Breast epithelium (tissue), 4 donors: ENCODE results near the gene MSH5. TPM values are rescaled to one million over a fixed set of nuclear protein-coding genes. Genes with fewer than 3 reads are reported as not detected.
A peak's percentile ranks its signal among the peaks of the same experiment; 100 is the strongest.

Source experiments
- DNase-seq, 2 donors: peaks; one replicate each; pipeline ENCODE4 v3.0.0-alpha.2; 2019; ENCODE audit warnings: low spot score in 2 of 2
- H3K27ac ChIP-seq, 2 donors: fragments of 200-600 bp; sonication (generic) in 1 of 2; one replicate each; pipeline ENCODE4 v1.5.1; 2016 to 2019; ENCODE audit warnings: mild to moderate bottlenecking in 1 of 2
- H3K27me3 ChIP-seq, 2 donors: fragments of 200-600 bp; sonication (generic) in 1 of 2; one replicate each; pipeline versions ENCODE4 v1.5.1 to v1.6.0; 2017 to 2019; ENCODE audit warnings: control low read depth in 1 of 2, mild to moderate bottlenecking in 1 of 2
- H3K36me3 ChIP-seq: fragments of 200-600 bp; one replicate; pipeline ENCODE4 v1.5.1; 2019
- H3K4me1 ChIP-seq, 2 donors: fragments of 200-600 bp; sonication (generic); one replicate each; pipeline ENCODE4 v1.5.1; 2016 to 2019; ENCODE audit warnings: control low read depth in 1 of 2
- H3K4me3 ChIP-seq, 3 donors: fragments of 200-600 bp; sonication (generic); 1 replicate in 2 of 3; 2 replicates in 1 of 3; pipeline ENCODE4 v1.5.1; 2016 to 2019; ENCODE audit warnings: mild to moderate bottlenecking in 3 of 3, moderate library complexity in 2 of 3
- H3K9me3 ChIP-seq, 2 donors: fragments of 200-600 bp; sonication (generic) in 1 of 2; one replicate each; pipeline ENCODE4 v1.5.1; 2016 to 2019; ENCODE audit warnings: control low read depth in 1 of 2
- POLR2A ChIP-seq: fragments of 450-650 bp; IDR thresholded peaks from one replicate; pipeline ENCODE4 v1.6.1; 2016; ENCODE audit warnings: antibody characterized with exemption, mild to moderate bottlenecking, moderate library complexity
- POLR2AphosphoS5 ChIP-seq, 3 donors: sonication (generic); formaldehyde crosslinking; IDR thresholded peaks; one replicate each; pipeline ENCODE4 v1.6.1; 2017; ENCODE audit warnings: antibody characterized with exemption in 3 of 3
- intact Hi-C: fragments of 100-400 bp; cut with DNase I; formaldehyde crosslinking; loops from one replicate; pipeline ENCODE4 v1.15.1; 2023; ENCODE audit warnings: low total_unique reads
- total RNA-seq, 3 donors: library from RNA; depleted of rRNA; stranded (reverse); fragments of >200 nt; gene quantifications; one replicate each; pipeline ENCODE4 v1.1.0, GENCODE V29; 2016
- TF ChIP-seq, protein P1 (sequence below), 3 donors: fragments of 450-650 bp; IDR thresholded peaks; one replicate each; pipeline ENCODE4 v1.5.1; 2016 to 2017; ENCODE audit warnings: antibody characterized with exemption in 3 of 3, mild to moderate bottlenecking in 3 of 3, moderate library complexity in 3 of 3

The MSH5 gene
- total RNA-seq, 3 donors from 2014 or later = 7.9 to 13.4 (median 8.0) TPM

DNA sequence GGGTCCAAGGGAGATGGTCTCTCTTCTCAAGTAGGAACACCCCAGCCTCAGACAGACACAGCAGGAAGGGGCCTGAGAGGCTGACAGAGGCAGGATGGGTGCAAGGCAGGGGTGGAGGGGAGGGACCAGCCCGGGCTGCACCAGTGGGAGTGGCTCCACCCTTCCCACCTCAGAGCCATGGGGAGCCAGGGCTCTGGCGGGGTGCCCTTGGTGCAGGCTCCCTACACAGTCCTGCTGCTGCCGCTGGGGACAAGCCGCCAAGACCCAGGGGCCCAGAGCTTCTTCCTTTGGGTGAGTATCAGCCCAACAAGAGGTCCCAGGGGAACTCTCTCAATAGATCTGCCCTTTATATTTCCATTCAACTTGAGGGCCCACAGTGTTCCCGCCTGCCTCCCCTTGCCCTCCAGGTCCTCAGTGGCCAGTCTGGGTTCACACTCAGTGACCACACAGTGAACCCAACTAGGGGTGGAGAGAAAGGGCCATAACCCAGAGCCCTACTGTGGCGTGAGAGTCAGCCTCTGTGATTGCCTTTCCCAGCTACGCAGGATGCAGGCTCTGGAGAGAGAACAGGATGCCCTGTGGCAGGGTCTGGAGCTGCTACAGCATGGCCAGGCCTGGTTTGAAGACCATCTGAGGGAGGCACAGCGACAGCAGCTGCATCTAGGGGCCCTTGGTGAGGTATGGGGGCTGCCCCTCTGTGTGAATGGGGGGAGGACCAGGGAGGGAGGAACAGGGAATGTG is 23.2 kb downstream of the MSH5 start:
- Histone ChIP-seq H3K36me3 (no peaks in the 10 kb centered on the region), H3K27ac (peak overlapping the region; percentile 10 to 21), H3K4me3 (no peak overlapping the region), H3K27me3 (no peaks in the 10 kb centered on the region), H3K9me3 (no peaks in the 10 kb centered on the region), H3K4me1 (no peaks in the 10 kb centered on the region)
- DNase-seq = no peak
- TF ChIP-seq POLR2A (no peak), POLR2AphosphoS5 (IDR thresholded peaks at IDR 0.05) (no peak)
- TF ChIP-seq, protein P1, sequence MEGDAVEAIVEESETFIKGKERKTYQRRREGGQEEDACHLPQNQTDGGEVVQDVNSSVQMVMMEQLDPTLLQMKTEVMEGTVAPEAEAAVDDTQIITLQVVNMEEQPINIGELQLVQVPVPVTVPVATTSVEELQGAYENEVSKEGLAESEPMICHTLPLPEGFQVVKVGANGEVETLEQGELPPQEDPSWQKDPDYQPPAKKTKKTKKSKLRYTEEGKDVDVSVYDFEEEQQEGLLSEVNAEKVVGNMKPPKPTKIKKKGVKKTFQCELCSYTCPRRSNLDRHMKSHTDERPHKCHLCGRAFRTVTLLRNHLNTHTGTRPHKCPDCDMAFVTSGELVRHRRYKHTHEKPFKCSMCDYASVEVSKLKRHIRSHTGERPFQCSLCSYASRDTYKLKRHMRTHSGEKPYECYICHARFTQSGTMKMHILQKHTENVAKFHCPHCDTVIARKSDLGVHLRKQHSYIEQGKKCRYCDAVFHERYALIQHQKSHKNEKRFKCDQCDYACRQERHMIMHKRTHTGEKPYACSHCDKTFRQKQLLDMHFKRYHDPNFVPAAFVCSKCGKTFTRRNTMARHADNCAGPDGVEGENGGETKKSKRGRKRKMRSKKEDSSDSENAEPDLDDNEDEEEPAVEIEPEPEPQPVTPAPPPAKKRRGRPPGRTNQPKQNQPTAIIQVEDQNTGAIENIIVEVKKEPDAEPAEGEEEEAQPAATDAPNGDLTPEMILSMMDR (IDR thresholded peaks at IDR 0.05) = no peak
- intact Hi-C loops = loop anchor here (10.0 kb wide), 1 partner anchor 58 kb away; the partner anchor contains the start of genes ABHD16A and LY6G6F

DNA sequence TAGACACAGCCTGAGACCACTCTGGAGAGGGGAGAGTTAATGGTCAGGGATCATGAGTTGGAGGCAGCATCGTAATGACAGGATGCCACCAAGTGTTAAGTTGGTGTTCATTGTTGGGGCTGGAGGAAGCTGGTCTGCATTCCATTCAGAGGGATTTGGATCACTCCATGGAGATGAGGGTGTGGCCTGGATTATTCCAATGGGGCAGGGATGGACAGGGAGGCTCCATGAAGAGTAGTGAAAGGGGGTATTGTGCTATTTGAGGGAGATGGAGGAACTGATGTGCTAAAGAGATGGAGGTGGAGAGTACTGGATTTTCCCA is 23.8 kb downstream of the MSH5 start:
- intact Hi-C loops = loop anchor here (10.0 kb wide), 1 partner anchor 59 kb away; the partner anchor contains the start of genes ABHD16A and LY6G6F
- TF ChIP-seq, protein P1 (IDR thresholded peaks at IDR 0.05) = no peak
- TF ChIP-seq POLR2A (no peak), POLR2AphosphoS5 (IDR thresholded peaks at IDR 0.05) (no peak)
- Histone ChIP-seq H3K36me3 (no peaks in the 10 kb centered on the region), H3K27me3 (no peaks in the 10 kb centered on the region), H3K27ac (peak overlapping the region in 1 of 2 donors; percentile 10), H3K9me3 (no peaks in the 10 kb centered on the region), H3K4me1 (no peaks in the 10 kb centered on the region), H3K4me3 (no peak overlapping the region)
- no peak for DNase-seq

DNA sequence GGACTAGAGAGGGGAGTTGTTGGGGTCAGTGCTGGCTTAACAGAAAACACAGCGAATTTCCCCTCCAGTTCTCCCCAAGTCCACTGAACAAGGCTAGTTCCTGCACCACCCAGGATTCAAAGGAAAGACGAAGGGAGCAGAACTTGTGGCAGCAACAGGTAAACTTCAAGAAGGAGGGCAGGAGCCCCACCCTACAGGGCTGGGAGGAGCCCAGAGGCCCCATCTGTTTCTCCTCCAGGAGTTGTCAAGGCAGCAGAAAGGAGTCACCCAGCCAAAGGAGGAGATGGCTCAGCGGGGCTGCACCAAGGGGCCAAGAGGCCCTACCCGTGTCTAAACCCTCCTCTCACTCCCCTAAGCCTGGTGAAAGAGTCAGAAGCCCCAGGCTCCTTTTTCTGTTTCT is 24.4 kb downstream of the MSH5 start:
- DNase-seq = no peak
- no peaks in the 10 kb centered on the region for H3K4me1 ChIP-seq
- intact Hi-C loops = loop anchor here (10.0 kb wide), 1 partner anchor 59 kb away; the partner anchor contains the start of genes ABHD16A and LY6G6F
- H3K36me3 ChIP-seq = no peaks in the 10 kb centered on the region
- no peaks in the 10 kb centered on the region for H3K9me3 ChIP-seq
- no peaks in the 10 kb centered on the region for H3K27me3 ChIP-seq
- no peak overlapping the region for H3K4me3 ChIP-seq
- no peak overlapping the region for H3K27ac ChIP-seq
- TF ChIP-seq POLR2AphosphoS5 (IDR thresholded peaks at IDR 0.05) = no peak

DNA sequence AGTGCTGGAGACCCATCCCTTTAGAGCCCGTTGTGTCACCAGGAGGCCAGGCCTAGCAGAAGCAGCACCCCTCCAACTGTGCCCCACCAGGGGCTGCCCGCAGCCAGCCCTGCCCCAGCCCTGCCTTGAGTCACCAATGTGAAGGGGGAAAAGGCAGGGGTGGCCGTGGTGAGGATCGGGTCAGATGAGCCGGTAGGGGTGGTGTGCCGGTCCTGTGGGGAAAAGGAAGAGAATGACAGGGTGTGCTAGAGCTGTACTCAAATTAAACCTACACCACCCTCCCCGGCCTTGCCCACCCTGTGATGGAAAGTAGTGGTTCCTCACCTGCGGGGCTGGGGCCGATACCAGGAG is 25.7 kb downstream of the MSH5 start:
- H3K9me3 ChIP-seq = no peaks in the 10 kb centered on the region
- no peak for DNase-seq
- no peak overlapping the region for H3K4me3 ChIP-seq
- intact Hi-C loops = loop anchor here (10.0 kb wide), 1 partner anchor 61 kb away; the partner anchor contains the start of genes ABHD16A and LY6G6F
- no peaks in the 10 kb centered on the region for H3K27me3 ChIP-seq
- H3K4me1 ChIP-seq = no peaks in the 10 kb centered on the region
- no peaks in the 10 kb centered on the region for H3K36me3 ChIP-seq
- no peak overlapping the region for H3K27ac ChIP-seq
- TF ChIP-seq POLR2A = no peak
- no peak for TF ChIP-seq POLR2AphosphoS5 (IDR thresholded peaks at IDR 0.05)
- TF ChIP-seq, protein P1 (IDR thresholded peaks at IDR 0.05) = no peak

DNA sequence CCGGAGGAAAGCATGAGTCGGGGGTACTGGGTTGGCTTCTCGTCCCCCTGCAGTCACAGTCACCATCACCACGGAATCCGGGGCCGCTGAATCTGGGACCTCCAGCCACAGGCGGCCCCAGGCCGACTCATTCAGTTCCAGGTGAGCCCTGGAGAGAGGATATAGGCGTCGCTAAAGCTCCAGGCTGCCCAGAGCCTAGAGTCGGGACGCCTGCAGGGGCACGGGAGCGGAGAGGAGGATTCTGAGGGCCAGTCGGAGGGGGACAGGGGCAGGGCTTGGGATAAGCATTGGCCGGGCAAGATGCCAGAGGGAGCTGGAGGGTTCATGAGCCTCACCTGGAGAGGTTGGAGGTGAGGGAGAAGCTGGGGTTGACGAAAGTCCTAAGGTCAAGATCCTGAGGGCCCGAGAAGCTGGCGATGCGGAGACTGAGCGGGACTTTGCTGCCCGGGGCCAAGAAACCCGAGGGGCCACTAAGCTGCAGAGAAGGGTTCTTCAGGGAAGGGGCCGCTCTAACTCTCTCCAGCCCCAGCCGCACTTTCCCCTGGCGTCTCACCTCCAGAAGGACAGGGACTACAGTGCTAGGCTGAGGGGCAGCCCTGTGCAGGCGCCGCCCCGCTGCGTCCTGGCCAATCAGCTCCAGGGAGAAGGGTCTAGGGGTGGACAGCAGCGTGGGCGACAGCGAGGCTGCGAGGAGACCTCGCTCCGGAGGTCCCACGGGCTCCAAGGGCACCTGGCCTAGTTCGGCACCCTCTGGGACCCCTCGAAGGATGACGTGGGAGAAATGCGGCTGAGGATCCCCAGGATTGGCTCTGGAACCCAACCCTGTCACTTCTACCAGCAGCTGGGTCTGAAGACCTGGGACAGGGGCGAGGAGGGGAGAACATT is 26.3 kb downstream of the MSH5 start:
- Histone ChIP-seq H3K4me3 (peak overlapping the region in 2 of 3 donors; percentile 29 to 55), H3K9me3 (no peaks in the 10 kb centered on the region), H3K36me3 (no peaks in the 10 kb centered on the region), H3K27me3 (no peaks in the 10 kb centered on the region), H3K27ac (no peak overlapping the region), H3K4me1 (no peaks in the 10 kb centered on the region)
- no peak for DNase-seq
- TF ChIP-seq, protein P1 (IDR thresholded peaks at IDR 0.05) = no peak
- TF ChIP-seq POLR2A (no peak), POLR2AphosphoS5 (IDR thresholded peaks at IDR 0.05) (no peak)
- intact Hi-C loops = loop anchor here (10.0 kb wide), 1 partner anchor 61 kb away; the partner anchor contains the start of genes ABHD16A and LY6G6F
